VCaP (cell line): Measurements from ENCODE around the gene CPEB4.

Experiments used
- H3K27ac ChIP-seq: fragments of 450-650 bp; 2 replicates; pipeline ENCODE4 v1.5.1; 2017
- TF ChIP-seq, protein P1 (sequence below): fragments of 450-650 bp; conservative IDR thresholded peaks from 2 replicates; pipeline ENCODE4 v1.5.1; 2017; ENCODE audit warnings: mild to moderate bottlenecking, moderate library complexity

CPEB4 gene

DNA sequence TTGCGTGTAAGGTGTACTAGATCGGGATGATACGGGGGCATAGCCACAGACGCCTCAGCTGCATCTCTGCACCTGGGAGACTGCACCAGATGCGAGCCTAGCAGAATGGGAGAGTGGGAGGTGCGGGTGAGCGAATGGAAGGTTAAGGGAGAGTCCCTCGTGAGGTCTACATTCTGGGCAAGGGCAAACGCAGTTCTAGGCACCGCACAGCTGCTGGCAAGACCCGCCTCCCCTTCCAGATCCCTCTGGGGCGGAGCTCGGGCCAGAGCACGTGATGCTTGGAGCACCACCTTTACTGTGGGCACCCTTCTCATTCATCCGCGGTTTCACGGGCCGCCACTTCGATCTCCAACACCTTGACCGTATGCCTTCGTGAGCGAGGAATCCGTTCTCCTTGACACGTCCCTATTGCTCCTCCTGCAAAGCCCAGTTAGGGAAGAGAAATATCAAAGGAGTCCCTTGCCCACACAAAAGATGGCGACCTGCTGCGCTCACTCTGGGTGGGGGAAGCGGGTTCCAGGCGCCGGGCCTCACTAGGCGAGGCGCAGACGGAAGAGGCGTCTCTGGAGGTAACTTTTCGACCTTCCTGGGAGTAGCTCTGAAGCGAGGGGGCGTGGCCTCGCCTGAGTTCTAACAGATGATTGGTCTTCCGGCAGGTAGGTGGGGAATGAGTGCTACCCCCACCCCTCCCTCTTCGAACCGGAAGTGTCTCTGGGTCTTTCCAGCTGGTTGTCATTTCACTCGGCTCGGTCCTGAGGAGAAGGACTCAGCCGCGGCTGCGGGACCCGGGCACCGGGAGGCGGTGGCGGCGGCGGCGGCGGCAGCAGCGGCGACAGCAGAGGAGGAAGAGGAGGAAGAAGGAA lies at the start of gene CPEB4:
TSS of gene CPEB4 (plus strand) at position 740 of the 863 bp plus-strand sequence. CDS start 1,385 bp downstream, outside the sequence.
- TF ChIP-seq, protein P1, sequence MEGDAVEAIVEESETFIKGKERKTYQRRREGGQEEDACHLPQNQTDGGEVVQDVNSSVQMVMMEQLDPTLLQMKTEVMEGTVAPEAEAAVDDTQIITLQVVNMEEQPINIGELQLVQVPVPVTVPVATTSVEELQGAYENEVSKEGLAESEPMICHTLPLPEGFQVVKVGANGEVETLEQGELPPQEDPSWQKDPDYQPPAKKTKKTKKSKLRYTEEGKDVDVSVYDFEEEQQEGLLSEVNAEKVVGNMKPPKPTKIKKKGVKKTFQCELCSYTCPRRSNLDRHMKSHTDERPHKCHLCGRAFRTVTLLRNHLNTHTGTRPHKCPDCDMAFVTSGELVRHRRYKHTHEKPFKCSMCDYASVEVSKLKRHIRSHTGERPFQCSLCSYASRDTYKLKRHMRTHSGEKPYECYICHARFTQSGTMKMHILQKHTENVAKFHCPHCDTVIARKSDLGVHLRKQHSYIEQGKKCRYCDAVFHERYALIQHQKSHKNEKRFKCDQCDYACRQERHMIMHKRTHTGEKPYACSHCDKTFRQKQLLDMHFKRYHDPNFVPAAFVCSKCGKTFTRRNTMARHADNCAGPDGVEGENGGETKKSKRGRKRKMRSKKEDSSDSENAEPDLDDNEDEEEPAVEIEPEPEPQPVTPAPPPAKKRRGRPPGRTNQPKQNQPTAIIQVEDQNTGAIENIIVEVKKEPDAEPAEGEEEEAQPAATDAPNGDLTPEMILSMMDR, result no peak
- H3K27ac ChIP-seq, result peak within 1 kb of the TSS; percentile 90

DNA sequence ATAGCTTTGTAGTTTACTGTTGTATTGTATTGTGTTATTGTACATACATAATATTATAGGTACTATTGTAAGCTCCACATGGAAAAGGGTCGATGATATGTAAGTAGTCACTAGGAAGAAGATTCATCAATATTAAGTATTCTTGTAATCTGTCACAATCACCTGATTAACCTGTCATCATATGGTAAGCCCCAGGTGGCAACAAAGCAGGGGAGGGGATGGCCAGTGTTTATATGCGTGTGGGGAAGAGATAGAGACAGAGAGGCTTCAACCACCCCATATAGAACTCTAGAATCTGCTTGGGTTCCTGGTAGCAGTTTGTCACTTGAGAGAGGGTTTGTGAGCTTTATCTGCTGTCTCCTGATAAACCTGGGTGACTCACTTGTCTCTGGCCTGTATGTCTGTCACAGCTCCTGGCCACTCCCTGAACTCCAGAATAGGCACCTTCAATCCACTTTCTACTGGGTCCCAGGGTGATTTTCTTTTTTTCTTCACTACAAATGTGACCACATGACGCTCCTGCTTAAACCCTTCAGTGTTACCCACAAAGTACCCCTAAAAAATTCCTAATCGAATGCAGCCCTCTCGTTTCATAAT lies 48.9 kb upstream of the CPEB4 start:
- TF ChIP-seq, protein P1, result no peak
- H3K27ac ChIP-seq, result no peak overlapping the region

DNA sequence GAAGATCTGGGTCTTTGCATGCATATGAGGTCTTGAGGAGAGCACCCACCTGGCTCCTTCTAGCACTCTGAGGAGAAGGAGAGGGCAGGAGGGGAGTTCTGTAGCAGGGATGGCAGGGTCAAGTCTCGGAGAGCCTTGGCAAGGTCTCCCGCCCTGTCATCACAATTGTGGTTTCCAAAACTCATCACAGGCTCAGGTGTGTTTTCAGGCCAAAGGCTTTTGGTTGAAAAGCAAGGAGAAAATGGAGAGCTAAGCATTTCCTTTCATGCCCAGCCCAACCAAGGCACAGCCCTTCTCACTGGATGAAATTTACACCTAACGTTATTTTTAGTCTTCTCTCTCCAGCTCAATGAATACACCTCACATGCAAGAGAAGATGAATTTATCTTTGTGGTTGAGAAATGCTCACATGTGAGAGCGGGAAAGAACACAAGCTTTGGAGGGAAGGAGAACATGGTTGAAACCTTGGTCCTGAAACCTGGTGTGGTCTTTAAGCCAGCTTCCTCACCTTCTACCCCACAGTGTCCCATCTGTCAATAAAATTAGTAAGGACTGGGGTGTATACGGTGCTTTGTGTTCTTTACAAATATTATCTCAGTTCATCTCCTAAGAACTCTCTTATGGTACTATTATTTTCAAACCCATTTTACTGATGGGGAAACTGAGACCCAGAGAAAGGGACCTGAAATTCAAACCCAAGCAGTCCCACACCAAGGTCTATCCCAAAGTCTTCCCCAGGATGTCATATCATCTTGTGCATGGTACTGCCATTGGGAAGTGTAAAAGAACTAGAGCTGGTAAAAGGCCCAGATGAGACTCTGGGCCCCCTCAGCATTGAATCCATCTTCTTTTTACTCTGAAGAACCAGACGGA lies 47.8 kb upstream of the CPEB4 start:
- no peak overlapping the region for H3K27ac ChIP-seq
- TF ChIP-seq, protein P1, result no peak

DNA sequence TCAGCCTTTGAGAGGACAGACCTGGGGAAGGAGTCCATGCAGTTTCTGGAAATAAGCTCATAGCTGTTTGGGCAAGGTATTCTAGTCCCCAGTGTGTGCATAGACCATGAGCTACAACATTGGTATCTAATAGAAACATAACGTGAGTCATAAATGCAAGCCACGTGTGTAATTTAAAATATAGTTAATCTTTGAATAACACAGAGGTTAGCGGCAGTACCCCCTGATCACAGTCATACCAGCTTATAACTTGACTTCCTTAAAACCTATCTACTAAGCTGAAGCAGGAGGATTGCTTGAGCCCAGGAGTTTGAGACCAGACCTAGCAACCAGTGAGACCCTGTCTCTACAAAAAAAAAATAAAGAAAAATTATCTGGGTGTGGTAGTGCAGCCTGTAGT lies 46.4 kb upstream of the CPEB4 start:
- TF ChIP-seq, protein P1, result no peak
- H3K27ac ChIP-seq, result no peak overlapping the region

DNA sequence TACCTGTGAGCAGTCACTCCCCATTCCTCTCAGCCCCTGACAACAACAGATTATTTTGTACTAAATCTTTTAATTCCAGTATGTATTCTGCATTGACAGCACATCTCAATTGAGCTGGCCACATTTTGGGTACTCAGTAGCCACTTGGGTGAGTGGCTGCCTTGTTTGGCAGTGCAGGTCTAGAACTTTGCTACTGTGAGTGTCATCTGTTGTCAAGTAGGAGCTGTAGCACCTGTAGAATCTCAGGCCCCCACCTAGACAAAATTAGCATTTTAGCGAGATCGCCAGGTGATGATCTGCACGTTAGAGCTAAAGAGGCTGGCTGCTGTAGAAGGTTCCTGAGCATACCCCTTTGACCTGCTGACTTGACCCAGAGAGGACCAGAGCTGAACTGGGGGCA lies 44.4 kb upstream of the CPEB4 start:
- H3K27ac ChIP-seq, result no peak overlapping the region
- TF ChIP-seq, protein P1, result no peak

DNA sequence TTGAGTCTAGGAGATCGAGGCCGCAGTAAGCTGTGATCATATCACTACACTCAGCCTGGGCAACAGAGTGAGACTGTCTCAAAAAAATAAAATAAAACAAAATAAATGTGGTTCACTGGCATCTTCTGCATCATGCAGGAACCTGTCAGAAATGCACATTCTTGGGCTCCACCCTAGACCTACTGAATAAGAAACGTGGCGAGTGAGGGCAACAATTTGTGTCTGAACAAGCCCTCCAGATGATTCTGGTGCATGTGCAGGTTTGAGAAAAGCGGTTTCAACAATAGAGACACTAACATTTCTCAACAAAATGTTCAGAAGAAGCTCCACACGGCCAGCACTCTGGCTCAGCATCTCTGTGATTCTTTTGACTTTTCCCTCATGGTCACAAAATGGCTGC lies 42.8 kb upstream of the CPEB4 start:
- H3K27ac ChIP-seq, result no peak overlapping the region
- TF ChIP-seq, protein P1, result no peak
